GM18517 (cell line): Measurements from ENCODE around the gene ATP5MC2.
A peak's percentile ranks its signal among the peaks of the same experiment; 100 is the strongest.
"Not testable (repeated sequence)": the region's sequence is repeated elsewhere in the genome, so short reads cannot be mapped to it uniquely, and the experiment has no call there.

Experiments
- ATAC-seq: cut with Tn5 transposase; IDR thresholded peaks from one replicate; pipeline ENCODE4 v1.9.1; 2021; ENCODE audit warnings: mild to moderate bottlenecking, moderate library complexity; ENCODE audit not compliant: unreplicated experiment

ATP5MC2 gene

GRCh38 chr12:53675701-53676607 is at the start of gene ATP5MC2:
Gene ATP5MC2 (minus strand): TSS chr12:53676083. CDS start chr12:53672614, 3,469 bp downstream.
- ATAC-seq, result peak; percentile 98

GRCh38 chr12:53722450-53723041 is 46.7 kb upstream of the ATP5MC2 start:
- no peak for ATAC-seq

- no peak for ATAC-seq
Observed at GRCh38 chr12:53720946-53721345, 45.1 kb upstream of the ATP5MC2 start.

GRCh38 chr12:53719649-53720048 is 43.8 kb upstream of the ATP5MC2 start:
- no peak for ATAC-seq

- ATAC-seq, result not testable (repeated sequence)
Observed at GRCh38 chr12:53718567-53718966, 42.7 kb upstream of the ATP5MC2 start.

GRCh38 chr12:53717319-53717718 is 41.4 kb upstream of the ATP5MC2 start:
- no peak for ATAC-seq

GRCh38 chr12:53714004-53714403 is 38.1 kb upstream of the ATP5MC2 start:
- no peak for ATAC-seq

- ATAC-seq, result no peak
Observed at GRCh38 chr12:53713516-53713915, 37.6 kb upstream of the ATP5MC2 start.

GRCh38 chr12:53712059-53712643 is 36.3 kb upstream of the ATP5MC2 start:
- no peak for ATAC-seq

- no peak for ATAC-seq
Observed at GRCh38 chr12:53710091-53710490, 34.2 kb upstream of the ATP5MC2 start.

- ATAC-seq, result no peak
Observed at GRCh38 chr12:53709671-53710070, 33.8 kb upstream of the ATP5MC2 start.

- no peak for ATAC-seq
Observed at GRCh38 chr12:53706080-53706479, 30.2 kb upstream of the ATP5MC2 start.

GRCh38 chr12:53703756-53704155 is 27.9 kb upstream of the ATP5MC2 start:
- no peak for ATAC-seq

- no peak for ATAC-seq
Observed at GRCh38 chr12:53701518-53702264, 25.8 kb upstream of the ATP5MC2 start.

- ATAC-seq, result no peak
Observed at GRCh38 chr12:53700567-53700966, 24.7 kb upstream of the ATP5MC2 start.

GRCh38 chr12:53699678-53700025 is 23.8 kb upstream of the ATP5MC2 start:
- ATAC-seq, result no peak

- ATAC-seq, result no peak
Observed at GRCh38 chr12:53698948-53699677, 23.2 kb upstream of the ATP5MC2 start.

GRCh38 chr12:53696655-53697331 is 20.9 kb upstream of the ATP5MC2 start:
- no peak for ATAC-seq

GRCh38 chr12:53696285-53696654 is 20.4 kb upstream of the ATP5MC2 start:
- ATAC-seq, result no peak
